Breast epithelium (tissue), 3 donors: ENCODE measurements around the gene TPGS2.

Experiments
- POLR2A ChIP-seq: fragments of 450-650 bp; IDR thresholded peaks from one replicate; pipeline ENCODE4 v1.6.1; 2016; ENCODE audit warnings: antibody characterized with exemption, mild to moderate bottlenecking, moderate library complexity
- POLR2AphosphoS5 ChIP-seq, 3 donors: sonication (generic); formaldehyde crosslinking; IDR thresholded peaks; one replicate each; pipeline ENCODE4 v1.6.1; 2017; ENCODE audit warnings: antibody characterized with exemption in 3 of 3

GRCh38 chr18:36782710-36783109, 46.1 kb downstream of the TPGS2 start:
- TF ChIP-seq POLR2AphosphoS5 (IDR thresholded peaks at IDR 0.05) (no peak), POLR2A (no peak)
